HG03575 (cell line): ENCODE results near the gene LPO.

Experiments used
- ATAC-seq: cut with Tn5 transposase; IDR thresholded peaks from one replicate; pipeline ENCODE4 v1.9.1; 2021; ENCODE audit not compliant: unreplicated experiment, insufficient number of reproducible peaks, low FRiP score; ENCODE audit errors: extremely low read depth

LPO gene

GRCh38 chr17:58238147-58238634 lies at the start of gene LPO:
Gene LPO (plus strand): TSS chr17:58238584. CDS start chr17:58242980, 4,396 bp downstream.
- ATAC-seq: no peak

- no peak for ATAC-seq
These were observed 48.8 kb upstream of the LPO start for GRCh38 chr17:58189436-58190146.

GRCh38 chr17:58191241-58191896 lies 47.0 kb upstream of the LPO start:
- no peak for ATAC-seq

- no peak for ATAC-seq
These were observed 45.8 kb upstream of the LPO start, which contains the start of gene EPX for GRCh38 chr17:58192612-58193011. Gene EPX (plus strand): TSS chr17:58192726. CDS start chr17:58192847, 121 bp downstream.

GRCh38 chr17:58193641-58194255 lies 44.6 kb upstream of the LPO start:
- ATAC-seq: no peak

- no peak for ATAC-seq
These were observed 42.8 kb upstream of the LPO start for GRCh38 chr17:58195518-58196123.

GRCh38 chr17:58196610-58197009 lies 41.8 kb upstream of the LPO start:
- ATAC-seq: no peak

GRCh38 chr17:58200024-58200633 lies 38.3 kb upstream of the LPO start:
- no peak for ATAC-seq

GRCh38 chr17:58202859-58203258 lies 35.5 kb upstream of the LPO start:
- ATAC-seq: no peak

GRCh38 chr17:58204796-58205195 lies 33.6 kb upstream of the LPO start:
- no peak for ATAC-seq

GRCh38 chr17:58205936-58206335 lies 32.4 kb upstream of the LPO start:
- no peak for ATAC-seq

GRCh38 chr17:58207451-58207850 lies 30.9 kb upstream of the LPO start:
- no peak for ATAC-seq

- no peak for ATAC-seq
These were observed 30.0 kb upstream of the LPO start for GRCh38 chr17:58208344-58208743.

- ATAC-seq: no peak
These were observed 27.5 kb upstream of the LPO start for GRCh38 chr17:58210922-58211321.

GRCh38 chr17:58215685-58216084 lies 22.7 kb upstream of the LPO start:
- no peak for ATAC-seq

GRCh38 chr17:58217766-58218165 lies 20.6 kb upstream of the LPO start:
- no peak for ATAC-seq

GRCh38 chr17:58219007-58219788 lies 19.2 kb upstream of the LPO start, which contains the start of gene MKS1:
Gene MKS1 (minus strand): TSS chr17:58219255. CDS start chr17:58219230, 25 bp downstream.
- ATAC-seq: no peak

GRCh38 chr17:58219789-58220183 lies 18.6 kb upstream of the LPO start:
- no peak for ATAC-seq
